WERI-Rb-1 (cell line): Measurements from ENCODE around the gene C20orf204.

Experiments
- DNase-seq: peaks from one replicate; pipeline ENCODE4 v3.0.0-alpha.2; 2020
- H3K27ac ChIP-seq: fragments of 250-450 bp; sonication (Bioruptor Pico); 2 replicates; pipeline ENCODE4 v1.5.1; 2020; ENCODE audit warnings: mild to moderate bottlenecking, moderate library complexity
- H3K27me3 ChIP-seq: fragments of 250-450 bp; sonication (Bioruptor Pico); 2 replicates; pipeline ENCODE4 v1.5.1; 2021; ENCODE audit warnings: mild to moderate bottlenecking, low read depth, moderate library complexity; ENCODE audit not compliant: insufficient read depth, severe bottlenecking
- H3K36me3 ChIP-seq: fragments of 250-450 bp; sonication (Bioruptor Pico); 2 replicates; pipeline ENCODE4 v1.5.1; 2020; ENCODE audit warnings: mild to moderate bottlenecking, moderate library complexity
- H3K4me3 ChIP-seq: 2 replicates; pipeline ENCODE4 v1.5.1; 2011; ENCODE audit warnings: low read depth, mild to moderate bottlenecking, control low read depth, low read length
- H3K9me3 ChIP-seq: fragments of 250-450 bp; sonication (Bioruptor Pico); 2 replicates; pipeline ENCODE4 v1.5.1; 2021; ENCODE audit warnings: mild to moderate bottlenecking, moderate library complexity; ENCODE audit not compliant: severe bottlenecking
- CTCF ChIP-seq: IDR thresholded peaks from 2 replicates; pipeline ENCODE4 v1.5.1; 2011; ENCODE audit warnings: low read depth, mild to moderate bottlenecking, control low read depth, inconsistent platforms, low read length

C20orf204 gene

GRCh38 chr20:64070244-64070993 lies 34.4 kb downstream of the C20orf204 start:
- no peaks in the 10 kb centered on the region for H3K9me3 ChIP-seq
- no peaks in the 10 kb centered on the region for H3K27me3 ChIP-seq
- H3K27ac ChIP-seq = no peak overlapping the region
- DNase-seq = no peak
- no peaks in the 10 kb centered on the region for H3K36me3 ChIP-seq
- no peak overlapping the region for H3K4me3 ChIP-seq
- no peak for TF ChIP-seq CTCF

- no peak for DNase-seq
- TF ChIP-seq CTCF = no peak
- no peaks in the 10 kb centered on the region for H3K9me3 ChIP-seq
- H3K27me3 ChIP-seq = no peaks in the 10 kb centered on the region
- no peak overlapping the region for H3K4me3 ChIP-seq
- no peaks in the 10 kb centered on the region for H3K36me3 ChIP-seq
- no peak overlapping the region for H3K27ac ChIP-seq
Observed at GRCh38 chr20:64071341-64072332, 35.7 kb downstream of the C20orf204 start.

- no peak for TF ChIP-seq CTCF
Observed at GRCh38 chr20:64072498-64073063, 36.6 kb downstream of the C20orf204 start.

GRCh38 chr20:64073476-64074183 lies 37.6 kb downstream of the C20orf204 start:
- Histone ChIP-seq H3K4me3 (no peak overlapping the region), H3K27ac (no peak overlapping the region), H3K27me3 (no peaks in the 10 kb centered on the region), H3K36me3 (no peaks in the 10 kb centered on the region), H3K9me3 (no peaks in the 10 kb centered on the region)
- no peak for TF ChIP-seq CTCF
- DNase-seq = no peak

More at GRCh38 chr20:64072498-64073063, 36.6 kb downstream of the C20orf204 start:
- Histone ChIP-seq H3K9me3 (no peaks in the 10 kb centered on the region), H3K27me3 (no peaks in the 10 kb centered on the region), H3K4me3 (no peak overlapping the region), H3K27ac (no peak overlapping the region), H3K36me3 (no peaks in the 10 kb centered on the region)
- no peak for DNase-seq

- no peaks in the 10 kb centered on the region for H3K27me3 ChIP-seq
- no peaks in the 10 kb centered on the region for H3K9me3 ChIP-seq
- no peak for TF ChIP-seq CTCF
- no peak for DNase-seq
- no peaks in the 10 kb centered on the region for H3K36me3 ChIP-seq
- no peak overlapping the region for H3K4me3 ChIP-seq
- no peak overlapping the region for H3K27ac ChIP-seq
Observed at GRCh38 chr20:64074184-64074789, 38.3 kb downstream of the C20orf204 start.
